CD4-positive, alpha-beta T cell (primary cell): Measurements from ENCODE around the gene ATG7. TPM values are rescaled to one million over a fixed set of nuclear protein-coding genes. Genes with fewer than 3 reads are reported as not detected.

Source experiments
- ATAC-seq: fragments of 200-7000 bp; cut with Tn5 transposase; one replicate; pipeline ENCODE4 v1.10.0; 2022; ENCODE audit warnings: mild to moderate bottlenecking; ENCODE audit not compliant: poor library complexity
- CTCF ChIA-PET: fragments of 350-600 bp; sonication (Branson Sonifier 250); formaldehyde crosslinking; loops from one replicate; lab custom pipeline; 2021; ENCODE audit warnings: antibody characterized with exemption, inconsistent platforms; lab: Charles Lee
- POLR2A ChIA-PET: fragments of 350-600 bp; sonication (Branson Sonifier 250); formaldehyde crosslinking; loops from one replicate; lab custom pipeline; 2021; ENCODE audit warnings: antibody characterized with exemption, inconsistent platforms; lab: Charles Lee
- DNase-seq, 14 experiments: peaks; one replicate each; pipeline ENCODE4 v3.0.0-alpha.2; 2013 to 2020; ENCODE audit warnings: mixed read lengths in 2 of 14
- H3K27ac ChIP-seq, 2 donors: one replicate each; pipeline versions ENCODE4 v1.5.1 to v1.7.0; 2013; ENCODE audit warnings: low read length in 2 of 2, low read depth in 1 of 2, mild to moderate bottlenecking in 1 of 2
- H3K27me3 ChIP-seq, 2 experiments: 1 replicate in 1 of 2; 2 replicates in 1 of 2; pipeline versions ENCODE4 v1.6.1 to v1.7.0; 2013; ENCODE audit warnings: low read length in 2 of 2, control low read depth in 1 of 2, mild to moderate bottlenecking in 1 of 2, moderate library complexity in 1 of 2; ENCODE audit not compliant: insufficient read depth in 2 of 2, control insufficient read depth in 1 of 2
- H3K36me3 ChIP-seq: one replicate; pipeline ENCODE4 v1.6.1; 2013; ENCODE audit warnings: low read length, control low read depth; ENCODE audit not compliant: insufficient read depth
- H3K4me1 ChIP-seq: one replicate; pipeline ENCODE4 v1.6.1; 2013; ENCODE audit warnings: low read length, control low read depth; ENCODE audit not compliant: insufficient read depth
- H3K4me3 ChIP-seq: one replicate; pipeline ENCODE4 v1.5.1; 2013; ENCODE audit warnings: mild to moderate bottlenecking, low read length, moderate library complexity
- H3K9me3 ChIP-seq, 2 experiments: 1 replicate in 1 of 2; 2 replicates in 1 of 2; pipeline versions ENCODE4 v1.6.1 to v1.7.0; 2013; ENCODE audit warnings: low read length in 2 of 2, mild to moderate bottlenecking in 2 of 2, control low read depth in 1 of 2, moderate library complexity in 1 of 2; ENCODE audit not compliant: control insufficient read depth in 1 of 2, insufficient read depth in 1 of 2
- H3K27ac Mint-ChIP-seq: one replicate; pipeline ENCODE4 v1.8.0; 2020; ENCODE audit warnings: mixed read lengths
- H3K27me3 Mint-ChIP-seq: one replicate; pipeline ENCODE4 v1.8.0; 2021; ENCODE audit warnings: mixed read lengths
- H3K36me3 Mint-ChIP-seq: one replicate; pipeline ENCODE4 v1.8.0; 2021; ENCODE audit warnings: low read depth, mixed read lengths
- H3K4me1 Mint-ChIP-seq: one replicate; pipeline ENCODE4 v1.8.0; 2021; ENCODE audit warnings: low read depth, mixed read lengths
- H3K4me3 Mint-ChIP-seq: one replicate; pipeline ENCODE4 v1.8.0; 2020; ENCODE audit warnings: mild to moderate bottlenecking, mixed read lengths
- H3K9me3 Mint-ChIP-seq: one replicate; pipeline ENCODE4 v1.8.0; 2020; ENCODE audit warnings: mixed read lengths
- intact Hi-C, 2 experiments: fragments of 100-400 bp; cut with DNase I in 1 of 2; cut with micrococcal nuclease in 1 of 2; formaldehyde crosslinking; loops; one replicate each; pipeline versions ENCODE4 v1.15.1 to v1.9.0; 2023 to 2025; cut with DNase I, micrococcal nuclease
- total RNA-seq, 174 experiments: library from RNA in 2 of 174; stranded (reverse) in 2 of 174; gene quantifications; one replicate each; pipeline ENCODE4 v1.2.3 and lab custom pipeline; 2021 to 2026
- TF ChIP-seq, protein P1 (sequence below): fragments of 200-600 bp; IDR thresholded peaks from one replicate; pipeline ENCODE4 v1.8.0; 2022; ENCODE audit warnings: antibody characterized with exemption, mild to moderate bottlenecking

The ATG7 gene
- total RNA-seq, 2 experiments from 2014 or later, result 21.4 to 25.7 TPM

DNA sequence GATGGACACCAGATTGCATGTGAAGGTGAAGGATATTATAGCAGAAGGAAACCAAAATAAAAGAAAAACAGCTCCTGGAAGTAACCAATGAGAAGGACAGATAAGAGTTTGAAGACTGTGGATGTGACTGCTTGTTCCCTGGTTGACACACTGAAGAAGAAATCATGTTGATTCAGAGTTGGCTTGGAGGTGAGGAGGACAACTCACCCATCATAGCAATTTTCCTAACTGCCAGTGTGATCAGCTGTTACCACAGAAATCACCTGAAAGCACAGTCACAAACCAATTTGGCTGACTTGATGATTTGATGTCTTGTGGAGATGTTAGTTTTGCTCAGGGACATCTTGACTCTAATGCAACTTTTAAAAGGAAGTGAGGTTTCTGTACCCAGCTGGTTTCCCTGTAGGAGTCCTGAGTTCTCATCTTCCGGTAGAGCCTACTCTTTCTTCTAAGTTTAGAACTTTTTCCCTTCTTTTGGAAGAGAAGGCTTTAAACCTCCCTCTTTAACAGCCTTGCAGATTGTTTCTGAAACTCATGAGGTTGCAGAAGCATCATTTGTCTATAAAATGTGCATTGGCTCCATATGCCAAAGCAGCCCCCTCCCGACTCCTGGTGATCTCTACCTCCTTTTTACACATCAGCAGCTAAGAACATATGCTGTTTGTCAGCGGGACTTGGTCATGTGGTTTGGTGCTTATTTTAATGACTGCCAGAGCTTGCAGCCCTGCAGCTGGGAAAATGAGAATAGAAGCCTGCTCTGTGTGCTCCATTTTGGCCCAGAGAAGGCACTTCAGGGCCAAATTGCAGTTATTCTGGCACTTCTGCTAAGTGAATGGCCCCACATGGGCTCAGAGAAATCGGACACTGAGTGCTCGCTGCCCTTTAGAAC lies 10.3 kb downstream of the ATG7 start:
- DNase-seq (no peak), ATAC-seq (no peak)
- no peaks in the 10 kb centered on the region for H3K27me3 Mint-ChIP-seq
- Histone ChIP-seq H3K27ac (peak overlapping the region in 1 of 2 donors; percentile 10), H3K4me1 (peaks cover 6% of the 10 kb centered on the region), H3K36me3 (peaks cover 31% of the 10 kb centered on the region), H3K4me3 (no peak overlapping the region), H3K27me3 (no peaks in the 10 kb centered on the region), H3K9me3 (no peaks in the 10 kb centered on the region)
- peaks cover 70% of the 10 kb centered on the region for H3K36me3 Mint-ChIP-seq
- H3K27ac Mint-ChIP-seq, result no peak overlapping the region
- TF ChIP-seq, protein P1, sequence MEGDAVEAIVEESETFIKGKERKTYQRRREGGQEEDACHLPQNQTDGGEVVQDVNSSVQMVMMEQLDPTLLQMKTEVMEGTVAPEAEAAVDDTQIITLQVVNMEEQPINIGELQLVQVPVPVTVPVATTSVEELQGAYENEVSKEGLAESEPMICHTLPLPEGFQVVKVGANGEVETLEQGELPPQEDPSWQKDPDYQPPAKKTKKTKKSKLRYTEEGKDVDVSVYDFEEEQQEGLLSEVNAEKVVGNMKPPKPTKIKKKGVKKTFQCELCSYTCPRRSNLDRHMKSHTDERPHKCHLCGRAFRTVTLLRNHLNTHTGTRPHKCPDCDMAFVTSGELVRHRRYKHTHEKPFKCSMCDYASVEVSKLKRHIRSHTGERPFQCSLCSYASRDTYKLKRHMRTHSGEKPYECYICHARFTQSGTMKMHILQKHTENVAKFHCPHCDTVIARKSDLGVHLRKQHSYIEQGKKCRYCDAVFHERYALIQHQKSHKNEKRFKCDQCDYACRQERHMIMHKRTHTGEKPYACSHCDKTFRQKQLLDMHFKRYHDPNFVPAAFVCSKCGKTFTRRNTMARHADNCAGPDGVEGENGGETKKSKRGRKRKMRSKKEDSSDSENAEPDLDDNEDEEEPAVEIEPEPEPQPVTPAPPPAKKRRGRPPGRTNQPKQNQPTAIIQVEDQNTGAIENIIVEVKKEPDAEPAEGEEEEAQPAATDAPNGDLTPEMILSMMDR, result no peak
- CTCF ChIA-PET, result interaction anchor here (0.9 kb wide), 1 partner anchor 46 kb away, joined by 3 read pairs; no protein-coding TSS in a partner anchor
- intact Hi-C loops, result no loop called here
- no peak overlapping the region for H3K4me3 Mint-ChIP-seq
- H3K9me3 Mint-ChIP-seq, result no peaks in the 10 kb centered on the region
- POLR2A ChIA-PET, result interaction anchor here (0.7 to 1.5 kb wide), 2 partner anchors 9 to 10 kb away, joined by 3 to 9 read pairs; partner anchors contain the start of gene ATG7
- peaks cover 22% of the 10 kb centered on the region for H3K4me1 Mint-ChIP-seq

DNA sequence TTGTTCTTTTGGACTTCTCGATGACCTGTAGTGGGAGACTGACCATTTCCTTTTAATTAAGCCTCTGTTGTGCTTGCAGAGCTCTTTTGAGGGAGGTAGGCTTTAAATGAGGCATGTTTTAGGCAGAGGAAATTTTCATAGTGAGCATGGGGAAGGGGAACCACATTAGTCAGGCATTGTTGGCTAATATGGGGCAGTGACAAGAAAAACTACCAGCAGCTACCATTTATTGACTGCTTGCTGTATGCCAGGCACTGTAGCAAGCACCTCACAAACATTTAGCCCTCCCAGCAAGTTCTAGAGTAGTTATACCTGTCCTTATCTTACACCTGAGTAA lies 10.9 kb downstream of the ATG7 start:
- Mint-ChIP-seq H3K4me3 (no peak overlapping the region), H3K9me3 (no peaks in the 10 kb centered on the region), H3K27me3 (no peaks in the 10 kb centered on the region), H3K27ac (no peak overlapping the region), H3K4me1 (peaks cover 28% of the 10 kb centered on the region), H3K36me3 (peaks cover 65% of the 10 kb centered on the region)
- Histone ChIP-seq H3K27me3 (no peaks in the 10 kb centered on the region), H3K36me3 (peaks cover 31% of the 10 kb centered on the region), H3K4me3 (no peak overlapping the region), H3K4me1 (peaks cover 6% of the 10 kb centered on the region), H3K9me3 (no peaks in the 10 kb centered on the region), H3K27ac (peak overlapping the region in 1 of 2 donors; percentile 10)
- ChIA-PET POLR2A (interaction anchor here (1.5 kb wide), 1 partner anchor 10 kb away, joined by 9 read pairs; the partner anchor contains the start of gene ATG7), CTCF (no interaction called here)
- TF ChIP-seq, protein P1, result no peak
- intact Hi-C loops, result no loop called here
- DNase-seq (peak in 2 of 14 experiments; percentile 31 to 34), ATAC-seq (no peak)

DNA sequence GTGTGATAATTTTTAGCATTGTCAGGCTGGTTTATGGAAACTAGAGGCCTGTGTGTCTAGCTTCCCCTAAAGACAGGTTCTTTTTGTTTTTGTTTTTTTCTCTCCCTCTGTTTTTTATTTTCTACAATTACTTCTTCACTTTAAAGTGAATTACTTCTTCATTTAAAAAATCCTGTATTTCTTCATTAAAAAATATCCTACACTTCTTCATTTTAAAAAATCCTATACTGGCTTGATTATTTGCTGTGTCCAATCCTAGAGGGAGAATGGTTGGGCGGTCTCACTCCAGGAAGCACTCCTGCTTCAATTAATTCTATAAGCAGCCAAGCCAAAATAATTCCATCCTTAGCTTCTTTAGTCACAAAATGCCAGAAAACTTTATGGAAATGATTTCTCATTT lies 11.8 kb downstream of the ATG7 start:
- Mint-ChIP-seq H3K27ac (no peak overlapping the region), H3K9me3 (no peaks in the 10 kb centered on the region), H3K4me3 (no peak overlapping the region), H3K27me3 (no peaks in the 10 kb centered on the region), H3K4me1 (peaks cover 37% of the 10 kb centered on the region), H3K36me3 (peaks cover 56% of the 10 kb centered on the region)
- Histone ChIP-seq H3K4me3 (no peak overlapping the region), H3K27ac (no peak overlapping the region), H3K9me3 (no peaks in the 10 kb centered on the region), H3K36me3 (peaks cover 29% of the 10 kb centered on the region), H3K27me3 (no peaks in the 10 kb centered on the region), H3K4me1 (peaks cover 9% of the 10 kb centered on the region)
- TF ChIP-seq, protein P1, result no peak
- DNase-seq (no peak), ATAC-seq (no peak)
- CTCF ChIA-PET, result interaction anchor here (1.0 kb wide), 1 partner anchor 9 kb away, joined by 4 read pairs; no protein-coding TSS in a partner anchor
- intact Hi-C loops, result no loop called here
- POLR2A ChIA-PET, result no interaction called here
